GM12892 (cell line): ENCODE data around the gene EIF3K. TPM values are rescaled to one million over a fixed set of nuclear protein-coding genes. Genes with fewer than 3 reads are reported as not detected.
"Not testable (repeated sequence)": the region's sequence is repeated elsewhere in the genome, so short reads cannot be mapped to it uniquely, and the experiment has no call there.

Experiments
- DNase-seq: peaks from one replicate; pipeline ENCODE4 v3.0.0; 2011; ENCODE audit not compliant: insufficient read length
- FAIRE-seq: peaks from 2 replicates; lab custom pipeline; 2011; peaks lifted over from hg19 to GRCh38; lab: Jason Lieb, UNC
- POLR2A ChIP-seq: IDR thresholded peaks from 2 replicates; pipeline ENCODE4 v1.6.1; 2011; ENCODE audit warnings: low read depth, low read length, control low read depth
- POLR2AphosphoS5 ChIP-seq: IDR thresholded peaks from 2 replicates; pipeline ENCODE4 v1.6.1; 2011; ENCODE audit warnings: low read depth, low read length, control low read depth
- TAF1 ChIP-seq: IDR thresholded peaks from 2 replicates; pipeline ENCODE4 v1.6.1; 2011; ENCODE audit warnings: low read depth, mild to moderate bottlenecking, control low read depth, low read length, borderline replicate concordance
- polyA plus RNA-seq: library from polyadenylated mRNA; unstranded; fragments of >200 nt; gene quantifications from one replicate; pipeline ENCODE4 v1.2.1, GENCODE V29; 2012; ENCODE audit warnings: missing spikeins, inconsistent platforms; ENCODE audit not compliant: missing spikeins

The EIF3K gene, protein sequence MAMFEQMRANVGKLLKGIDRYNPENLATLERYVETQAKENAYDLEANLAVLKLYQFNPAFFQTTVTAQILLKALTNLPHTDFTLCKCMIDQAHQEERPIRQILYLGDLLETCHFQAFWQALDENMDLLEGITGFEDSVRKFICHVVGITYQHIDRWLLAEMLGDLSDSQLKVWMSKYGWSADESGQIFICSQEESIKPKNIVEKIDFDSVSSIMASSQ
- polyA plus RNA-seq: 279 TPM

DNA sequence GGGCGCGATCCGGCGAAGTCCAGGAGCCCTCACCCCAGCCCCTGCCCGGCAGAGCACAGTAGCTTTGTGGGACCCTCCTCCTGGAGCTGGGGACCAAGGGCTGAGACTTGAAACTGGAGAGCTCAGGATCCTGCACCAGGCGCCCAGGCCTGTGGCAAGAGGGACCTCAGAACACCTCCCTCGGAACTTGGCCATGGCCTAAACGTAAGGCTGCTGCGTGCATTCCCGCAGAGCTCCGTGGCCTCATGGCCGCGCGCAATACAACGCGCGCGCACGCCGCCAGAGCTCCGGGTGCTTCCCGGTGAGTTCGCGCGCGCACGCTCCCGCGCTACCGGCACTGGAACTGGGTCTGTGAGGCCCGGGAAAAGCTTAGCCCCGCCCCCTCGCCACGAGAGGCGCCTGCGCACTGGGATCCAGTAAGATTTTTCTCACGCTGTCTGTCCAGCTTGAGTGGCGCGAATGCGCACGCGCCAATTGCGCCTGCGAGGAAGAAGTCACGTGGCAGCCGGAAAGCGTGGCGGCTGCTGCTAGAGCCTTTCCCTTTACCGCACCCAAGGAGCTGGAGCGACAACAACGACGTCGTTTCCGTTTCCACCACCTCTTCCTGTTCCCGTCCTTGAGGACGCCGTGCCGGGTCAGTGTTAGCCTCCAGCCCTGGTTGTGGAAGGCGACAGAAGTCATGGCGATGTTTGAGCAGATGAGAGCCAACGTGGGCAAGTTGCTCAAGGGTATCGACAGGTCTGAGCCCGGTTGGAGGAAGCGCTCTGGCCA is at the start of gene EIF3K:
EIF3K (plus strand) TSS at position 599 of the 771 bp plus-strand sequence; CDS start at position 680, 81 bp downstream.
- peak; percentile 99 for FAIRE-seq
- TF ChIP-seq POLR2AphosphoS5: peak; percentile 97
- peak; percentile 43; the same call in 1 of the 2 replicates for TF ChIP-seq TAF1
- peak; percentile 97 for TF ChIP-seq POLR2A
- DNase-seq: peak; percentile 87

DNA sequence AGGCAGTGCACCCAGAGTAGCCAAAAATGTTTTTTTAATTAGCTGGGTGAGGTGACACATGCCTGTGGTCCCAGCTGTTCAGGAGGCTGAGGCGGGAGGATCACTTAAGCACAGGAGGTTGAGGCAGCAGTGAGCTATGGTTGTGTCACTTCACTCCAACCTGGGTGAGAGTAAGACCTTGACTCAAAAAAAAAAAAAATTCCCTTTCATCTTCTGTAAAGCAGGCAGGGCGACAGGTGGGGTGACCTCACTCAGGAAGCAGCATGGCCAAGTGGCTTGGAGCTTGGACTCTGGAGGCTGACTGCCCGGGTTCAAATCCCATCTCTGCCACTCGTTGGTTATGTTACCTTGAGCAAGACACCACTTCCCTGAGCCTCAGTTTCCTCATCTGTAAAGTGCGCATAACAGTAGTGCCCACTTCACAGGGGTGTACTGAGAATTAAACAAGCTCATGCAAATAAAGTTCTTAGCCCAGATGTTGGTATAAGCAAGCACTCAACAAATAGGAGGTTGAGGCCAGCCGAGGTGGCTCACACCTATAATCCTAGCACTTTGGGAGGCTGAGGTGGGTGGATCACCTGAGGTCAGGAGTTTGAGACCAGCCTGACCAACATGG is 49.5 kb upstream of the EIF3K start:
- FAIRE-seq (peak; percentile 5), DNase-seq (no peak)
- TF ChIP-seq POLR2A: no peak
- TF ChIP-seq TAF1: no peak
- TF ChIP-seq POLR2AphosphoS5: no peak

DNA sequence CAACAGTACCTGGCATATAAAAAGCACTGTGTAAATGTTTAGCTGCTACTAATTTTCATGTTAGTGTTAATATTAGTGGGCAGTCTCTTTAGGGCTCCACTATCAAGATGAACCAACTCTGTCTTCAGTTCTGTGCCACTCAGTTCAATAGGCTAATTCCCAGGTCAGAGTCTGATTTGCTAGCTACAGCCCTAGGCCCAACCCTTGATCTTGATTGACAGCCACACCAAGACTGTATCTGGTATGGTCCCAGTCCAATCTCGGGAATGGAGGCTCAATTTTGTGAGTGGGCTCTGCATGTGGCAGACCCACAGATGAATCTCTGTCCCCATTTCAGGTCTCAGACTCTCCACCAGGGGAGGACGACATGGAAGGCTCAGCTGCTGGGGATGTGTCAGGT is 47.3 kb upstream of the EIF3K start:
- TF ChIP-seq POLR2AphosphoS5: no peak
- TF ChIP-seq TAF1: no peak
- TF ChIP-seq POLR2A: no peak
- FAIRE-seq: no peak

DNA sequence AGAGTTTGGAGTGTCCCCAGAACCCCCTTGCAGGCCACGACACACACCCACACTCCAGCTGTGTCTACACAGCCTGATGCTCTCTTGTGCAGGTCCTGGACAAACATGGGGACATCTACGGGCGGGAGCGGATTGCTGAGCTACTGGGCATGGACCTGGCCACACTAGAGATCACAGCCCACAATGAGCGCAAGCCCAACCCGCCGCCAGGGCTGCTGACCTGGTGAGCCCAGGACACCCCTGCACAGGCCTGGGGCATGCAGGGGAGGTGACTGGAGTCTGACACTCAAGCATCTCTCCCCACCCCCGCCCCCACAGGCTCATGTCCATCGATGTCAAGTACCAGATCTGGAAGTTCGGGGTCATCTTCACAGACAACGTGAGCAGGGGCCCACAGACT is 41.2 kb upstream of the EIF3K start:
- no peak for FAIRE-seq
- no peak for DNase-seq
- TF ChIP-seq POLR2AphosphoS5 (no peak), POLR2A (no peak), TAF1 (no peak)

More for the DNA sequence above, 47.3 kb upstream of the EIF3K start:
- no peak for DNase-seq

DNA sequence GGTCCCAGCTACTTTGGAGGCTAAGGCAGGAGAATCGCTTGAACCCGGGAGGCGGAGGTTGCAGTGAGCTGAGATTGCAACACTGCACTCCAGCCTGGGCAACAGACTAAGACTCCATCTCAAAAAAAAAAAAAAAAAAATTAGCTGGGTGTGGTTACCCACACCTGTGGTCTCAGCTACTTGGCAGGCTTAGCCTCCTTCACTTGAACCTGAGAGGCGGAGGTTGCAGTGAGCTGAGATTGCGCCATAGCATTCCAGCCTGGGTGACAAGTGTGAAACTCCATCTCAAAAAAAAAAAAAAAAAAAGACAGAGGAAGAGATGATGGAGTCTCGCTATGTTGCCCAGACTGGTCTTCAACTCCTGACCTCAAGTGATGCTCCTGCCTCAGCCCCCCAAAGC is 39.7 kb upstream of the EIF3K start:
- FAIRE-seq, DNase-seq: not testable (repeated sequence)

DNA sequence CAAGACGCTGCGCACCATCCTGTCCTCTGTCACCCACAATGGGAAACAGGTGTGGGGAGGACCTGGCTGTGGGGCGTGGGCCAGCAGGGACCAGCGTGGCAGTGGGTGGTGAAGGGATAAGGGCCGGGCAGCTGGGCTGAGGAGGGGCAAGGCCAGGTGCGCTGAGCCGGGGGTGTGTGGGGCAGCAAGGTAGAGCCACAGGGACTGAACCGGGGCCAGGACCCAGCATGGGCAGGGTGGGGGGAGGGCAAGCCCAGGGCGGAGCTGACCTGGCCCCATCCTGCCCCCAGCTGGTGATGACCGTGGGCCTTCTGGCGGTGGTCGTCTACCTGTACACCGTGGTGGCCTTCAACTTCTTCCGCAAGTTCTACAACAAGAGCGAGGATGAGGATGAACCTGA is 38.9 kb upstream of the EIF3K start:
- TF ChIP-seq POLR2AphosphoS5 (no peak), POLR2A (no peak), TAF1 (no peak)
- DNase-seq: no peak
- no peak for FAIRE-seq

DNA sequence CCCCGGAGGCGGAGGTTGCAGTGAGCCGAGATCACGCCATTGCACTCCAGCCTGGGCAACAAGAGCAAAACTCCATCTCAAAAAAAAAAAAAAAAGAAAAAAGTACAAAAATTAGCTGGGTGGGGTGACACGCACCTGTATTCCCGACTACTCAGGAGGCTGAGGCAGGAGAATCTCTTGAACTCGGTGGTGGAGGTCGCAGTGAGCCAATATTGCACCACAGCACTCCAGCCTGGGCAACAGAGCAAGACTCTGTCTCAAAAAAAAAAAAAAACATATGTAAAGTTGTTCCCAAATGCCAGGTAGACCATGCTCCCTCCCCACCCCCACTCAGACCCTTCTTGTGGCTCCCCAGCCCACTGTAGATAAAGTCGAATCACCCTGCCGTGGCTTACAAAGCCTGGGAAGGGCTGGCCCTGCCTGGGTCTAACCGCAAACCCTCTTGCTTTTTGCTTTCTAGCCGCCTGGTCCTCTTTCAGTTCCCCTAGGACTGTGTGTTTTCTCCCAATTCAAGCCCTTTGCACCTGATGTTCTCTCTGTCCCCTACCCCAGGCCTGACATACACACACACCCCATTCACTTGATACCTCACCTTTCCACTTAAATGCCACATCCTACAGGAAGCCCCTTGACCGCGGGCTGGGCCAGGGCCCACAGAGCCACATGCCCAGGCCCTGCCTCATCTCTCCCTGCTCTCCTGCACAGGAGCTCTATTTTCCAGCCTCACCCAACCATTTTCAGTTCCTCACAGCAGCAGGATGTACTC is 35.6 kb upstream of the EIF3K start:
- FAIRE-seq (peak; percentile 93), DNase-seq (peak; percentile 65)
- TF ChIP-seq POLR2AphosphoS5: no peak
- no peak for TF ChIP-seq TAF1
- TF ChIP-seq POLR2A: no peak

DNA sequence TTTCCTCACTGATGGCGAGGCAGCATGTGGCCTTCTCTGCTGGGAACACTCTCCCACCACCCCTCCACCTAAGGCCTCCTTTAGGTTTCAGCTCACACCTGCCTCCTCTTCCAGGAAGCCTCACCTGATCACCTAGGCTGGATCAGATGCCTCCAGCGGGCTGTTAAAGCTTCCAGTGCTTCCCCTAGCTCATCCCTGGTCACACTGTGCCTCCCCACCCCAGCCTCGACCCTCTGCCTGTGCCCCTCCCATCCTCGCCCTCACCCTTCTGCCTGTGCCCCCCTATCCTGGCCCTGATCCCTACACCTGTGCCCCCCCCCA is 35.0 kb upstream of the EIF3K start:
- no peak for DNase-seq
- no peak for FAIRE-seq
- TF ChIP-seq POLR2AphosphoS5: no peak

DNA sequence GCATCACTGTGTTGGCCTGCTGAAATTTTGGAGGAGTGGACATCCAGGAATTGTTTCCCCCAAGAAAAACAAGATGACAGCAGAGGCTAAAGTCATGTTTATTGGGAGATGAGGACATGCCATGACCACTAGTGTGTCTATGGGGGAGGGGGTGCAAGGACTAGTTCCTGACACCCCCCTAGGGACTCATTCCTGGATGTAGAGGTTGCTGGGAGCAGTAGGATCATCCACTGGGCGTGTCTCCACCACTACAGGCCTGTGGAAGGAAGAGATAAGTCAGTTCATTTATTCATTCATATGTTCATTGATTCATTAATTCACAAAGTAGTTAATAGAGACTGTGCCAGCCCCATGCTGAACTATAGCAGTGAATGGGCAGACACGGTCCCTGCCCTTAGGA is 31.4 kb upstream of the EIF3K start:
- FAIRE-seq: no peak

DNA sequence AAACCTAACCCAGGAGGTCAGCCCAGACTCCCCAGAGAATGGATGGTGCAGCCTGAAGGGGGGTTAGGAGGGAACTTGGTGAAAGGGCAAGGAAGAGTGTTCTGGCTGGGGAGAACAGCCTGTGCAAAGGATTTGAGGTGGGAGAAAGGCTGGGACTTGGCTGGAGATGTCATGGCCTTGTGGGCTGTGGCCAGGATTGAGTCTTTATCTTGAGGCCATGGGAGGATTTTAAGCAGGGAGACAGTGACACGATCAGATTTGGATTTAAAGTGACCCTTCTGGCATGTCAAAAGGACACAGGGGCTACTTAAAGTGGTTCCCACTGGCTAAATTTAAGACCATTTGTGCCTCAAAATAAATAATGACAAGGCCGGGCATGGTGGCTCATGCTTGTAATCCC is 30.9 kb upstream of the EIF3K start:
- no peak for DNase-seq
- FAIRE-seq: no peak
- TF ChIP-seq POLR2AphosphoS5 (no peak), POLR2A (no peak), TAF1 (no peak)

More for the DNA sequence above, 31.4 kb upstream of the EIF3K start:
- no peak for TF ChIP-seq POLR2AphosphoS5
- TF ChIP-seq POLR2A: no peak
- no peak for TF ChIP-seq TAF1
- no peak for DNase-seq

DNA sequence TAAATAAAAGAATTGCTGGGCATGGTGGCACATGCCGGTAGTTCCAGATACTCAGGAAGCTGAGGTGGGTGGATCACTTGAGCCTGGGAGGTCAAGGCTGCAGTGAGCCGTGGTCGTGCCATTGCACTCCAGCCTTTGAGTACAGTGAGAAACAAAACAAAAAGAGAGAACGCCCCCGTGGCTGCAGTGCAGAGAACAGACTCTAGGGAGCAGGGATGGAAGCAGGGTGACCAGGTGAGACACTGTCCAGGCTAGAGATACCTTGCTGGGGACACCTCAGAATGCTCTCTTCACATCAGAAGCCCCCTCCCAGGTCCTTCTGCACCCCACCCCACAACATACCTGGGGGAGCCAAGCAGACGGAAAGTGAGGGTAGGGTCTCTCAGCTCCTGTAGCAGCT is 26.0 kb upstream of the EIF3K start:
- DNase-seq: no peak
- FAIRE-seq: no peak
- TF ChIP-seq POLR2A: no peak
- TF ChIP-seq POLR2AphosphoS5: no peak
- TF ChIP-seq TAF1: no peak
